H1 (cell line): ENCODE results near the gene FIGNL2. TPM values are rescaled to one million over a fixed set of nuclear protein-coding genes. Genes with fewer than 3 reads are reported as not detected.

Experiments used
- CTCF ChIA-PET: fragments of 300-600 bp; sonication (Branson Sonifier 250); formaldehyde crosslinking; loops from one replicate; lab custom pipeline; 2021; ENCODE audit not compliant: partially characterized antibody; lab: Charles Lee
- POLR2A ChIA-PET: fragments of 300-600 bp; sonication (Branson Sonifier 250); formaldehyde crosslinking; loops from one replicate; lab custom pipeline; 2021; ENCODE audit warnings: inconsistent platforms; ENCODE audit not compliant: partially characterized antibody; lab: Charles Lee
- DNase-seq, 2 experiments: peaks; one replicate each; pipeline versions ENCODE4 v3.0.0 to v3.0.0-alpha.2; 2010 to 2022; ENCODE audit warnings: low spot score in 2 of 2, low read depth in 1 of 2, mixed read lengths in 1 of 2
- FAIRE-seq: peaks from 2 replicates; lab custom pipeline; 2011; peaks lifted over from hg19 to GRCh38; lab: Jason Lieb, UNC
- H2AFZ ChIP-seq: 2 replicates; pipeline ENCODE4 v1.8.1; 2012; ENCODE audit warnings: low read length, inconsistent platforms
- H2AK5ac ChIP-seq: 2 replicates; pipeline ENCODE4 v1.6.1; 2013; ENCODE audit warnings: low read depth, low read length
- H2BK120ac ChIP-seq: replicated peaks from 2 replicates; pipeline ENCODE3; 2013; ENCODE audit warnings: low read depth, low read length, inconsistent platforms
- H2BK12ac ChIP-seq: 2 replicates; pipeline ENCODE4 v1.6.1; 2013; ENCODE audit warnings: low read depth, low read length
- H2BK15ac ChIP-seq: 2 replicates; pipeline ENCODE4 v1.6.1; 2013; ENCODE audit warnings: low read length
- H2BK20ac ChIP-seq: 2 replicates; pipeline ENCODE4 v1.6.1; 2013; ENCODE audit warnings: low read length
- H2BK5ac ChIP-seq: 2 replicates; pipeline ENCODE4 v1.6.1; 2013; ENCODE audit warnings: low read depth, low read length
- H3K14ac ChIP-seq: 2 replicates; pipeline ENCODE4 v1.6.1; 2013; ENCODE audit warnings: inconsistent platforms; ENCODE audit not compliant: insufficient read length
- H3K18ac ChIP-seq: 2 replicates; pipeline ENCODE4 v1.6.1; 2013; ENCODE audit warnings: low read length; ENCODE audit errors: extremely low read depth
- H3K23ac ChIP-seq: 2 replicates; pipeline ENCODE4 v1.6.1; 2013; ENCODE audit warnings: inconsistent platforms; ENCODE audit not compliant: insufficient read length
- H3K23me2 ChIP-seq: 2 replicates; pipeline ENCODE4 v1.6.1; 2013; ENCODE audit warnings: low read depth, low read length
- H3K27ac ChIP-seq: 2 replicates; pipeline ENCODE4 v1.6.1; 2011; ENCODE audit warnings: low read depth, low read length, inconsistent platforms
- H3K27me3 ChIP-seq, 4 experiments: replicated peaks in 1 of 4; 1 replicate in 1 of 4; 2 replicates in 3 of 4; pipeline versions ENCODE4 v1.6.1 to v1.8.1; 2011 to 2013; ENCODE audit warnings: low read length in 3 of 4, mild to moderate bottlenecking in 3 of 4, inconsistent platforms in 2 of 4, mixed read lengths in 2 of 4, moderate library complexity in 1 of 4; ENCODE audit not compliant: control insufficient read depth in 3 of 4, insufficient read depth in 3 of 4; ENCODE audit errors: extremely low read depth in 1 of 4
- H3K36me3 ChIP-seq, 4 experiments: 2 replicates each; pipeline versions ENCODE4 v1.6.1 to v1.8.1; 2011 to 2013; ENCODE audit warnings: mild to moderate bottlenecking in 4 of 4, low read length in 3 of 4, moderate library complexity in 2 of 4, control low read depth in 1 of 4, inconsistent platforms in 1 of 4; ENCODE audit not compliant: insufficient read depth in 4 of 4, control insufficient read depth in 2 of 4
- H3K4ac ChIP-seq: replicated peaks from 2 replicates; pipeline ENCODE3; 2013; ENCODE audit warnings: low read length, low read depth, mixed read lengths, inconsistent platforms; ENCODE audit not compliant: insufficient read length
- H3K4me1 ChIP-seq, 4 experiments: replicated peaks in 1 of 4; 1 replicate in 1 of 4; 2 replicates in 3 of 4; pipeline versions ENCODE4 v1.6.1 to v1.8.1; 2011 to 2013; ENCODE audit warnings: low read length in 3 of 4, inconsistent platforms in 2 of 4, mixed read lengths in 1 of 4; ENCODE audit not compliant: insufficient read depth in 4 of 4, control insufficient read depth in 3 of 4
- H3K4me2 ChIP-seq, 2 experiments: 2 replicates each; pipeline versions ENCODE4 v1.6.1 to v1.8.1; 2011 to 2013; ENCODE audit warnings: low read depth in 2 of 2, low read length in 2 of 2, control low read depth in 1 of 2, inconsistent platforms in 1 of 2, mild to moderate bottlenecking in 1 of 2; ENCODE audit not compliant: insufficient read depth in 1 of 2
- H3K4me3 ChIP-seq, 4 experiments: fragments of 200-600, 300-600 bp in 1 of 4; sonication (generic), shearing (Covaris generic), sonication (Bioruptor Twin) in 1 of 4; 2 replicates each; pipeline versions ENCODE4 v1.5.1 to v1.8.1; 2011 to 2016; ENCODE audit warnings: low read length in 4 of 4, low read depth in 3 of 4, control low read depth in 2 of 4, inconsistent platforms in 2 of 4, mild to moderate bottlenecking in 2 of 4, mixed read lengths in 1 of 4, moderate library complexity in 1 of 4; ENCODE audit not compliant: insufficient read depth in 2 of 4; ENCODE audit errors: extremely low read depth in 1 of 4
- H3K56ac ChIP-seq: replicated peaks from 2 replicates; pipeline ENCODE3; 2013; ENCODE audit warnings: low read depth, mild to moderate bottlenecking, mixed read lengths, low read length, inconsistent platforms; ENCODE audit not compliant: insufficient read length
- H3K79me1 ChIP-seq: 2 replicates; pipeline ENCODE4 v1.6.1; 2013; ENCODE audit warnings: low read depth, low read length, control low read depth
- H3K79me2 ChIP-seq, 2 experiments: 2 replicates each; pipeline versions ENCODE4 v1.6.1 to v1.8.1; 2012 to 2013; ENCODE audit warnings: low read length in 2 of 2, mild to moderate bottlenecking in 2 of 2, inconsistent platforms in 1 of 2; ENCODE audit not compliant: insufficient read depth in 2 of 2, control insufficient read depth in 1 of 2
- H3K9ac ChIP-seq, 4 experiments: replicated peaks in 1 of 4; 1 replicate in 1 of 4; 2 replicates in 3 of 4; pipeline versions ENCODE4 v1.6.1 to v1.8.1; 2011 to 2013; ENCODE audit warnings: low read depth in 3 of 4, low read length in 3 of 4, control low read depth in 2 of 4, mild to moderate bottlenecking in 2 of 4, moderate library complexity in 2 of 4, inconsistent platforms in 1 of 4; ENCODE audit errors: extremely low read depth in 1 of 4
- H3K9me3 ChIP-seq, 2 experiments: 2 replicates each; pipeline versions ENCODE4 v1.6.1 to v1.8.1; 2012 to 2013; ENCODE audit warnings: mild to moderate bottlenecking in 2 of 2, moderate library complexity in 2 of 2, control low read depth in 1 of 2, inconsistent platforms in 1 of 2, low read depth in 1 of 2, low read length in 1 of 2, mixed read lengths in 1 of 2; ENCODE audit not compliant: insufficient read depth in 2 of 2
- H4K20me1 ChIP-seq, 2 experiments: replicated peaks in 1 of 2; 2 replicates each; pipeline versions ENCODE3 to v1.8.1; 2011 to 2013; ENCODE audit warnings: inconsistent platforms in 2 of 2, low read length in 2 of 2, mild to moderate bottlenecking in 1 of 2; ENCODE audit not compliant: insufficient read depth in 2 of 2, control insufficient read depth in 1 of 2
- H4K5ac ChIP-seq: 2 replicates; pipeline ENCODE4 v1.6.1; 2013; ENCODE audit warnings: low read length, low read depth, mixed read lengths, inconsistent platforms; ENCODE audit not compliant: insufficient read length
- H4K8ac ChIP-seq: 2 replicates; pipeline ENCODE4 v1.8.0; 2013; ENCODE audit warnings: mild to moderate bottlenecking, moderate library complexity, low read length, inconsistent platforms; ENCODE audit not compliant: insufficient read depth; ENCODE audit errors: extremely low read depth
- H4K91ac ChIP-seq: replicated peaks from 2 replicates; pipeline ENCODE3; 2013; ENCODE audit warnings: low read length, mixed read lengths, inconsistent platforms; ENCODE audit not compliant: insufficient read length
- ATF2 ChIP-seq: IDR thresholded peaks from 2 replicates; pipeline ENCODE4 v1.6.1; 2012; ENCODE audit warnings: low read length, inconsistent platforms
- CBX5 ChIP-seq: fragments of 300-800, 300-1000 bp; sonication (generic); IDR thresholded peaks from 2 replicates; pipeline ENCODE4 v1.7.1; 2016; ENCODE audit warnings: antibody characterized with exemption, low read length, low read depth
- CHD1 ChIP-seq: IDR thresholded peaks from 2 replicates; pipeline ENCODE4 v1.6.1; 2012; ENCODE audit warnings: low read depth, low read length, improper control_type of control experiment
- HDAC2 ChIP-seq, 2 experiments: fragments of 300-600 bp in 1 of 2; sonication (generic) in 1 of 2; IDR thresholded peaks; 2 replicates each; pipeline ENCODE4 v1.6.1; 2011 to 2012; ENCODE audit warnings: low read depth in 2 of 2, low read length in 2 of 2, mild to moderate bottlenecking in 2 of 2, moderate library complexity in 2 of 2, borderline replicate concordance in 1 of 2, inconsistent platforms in 1 of 2
- KDM1A ChIP-seq: fragments of 200-600, 300-600 bp; sonication (generic); IDR thresholded peaks from 2 replicates; pipeline ENCODE4 v1.7.1; 2016; ENCODE audit warnings: mild to moderate bottlenecking, low read length, borderline replicate concordance
- NRF1 ChIP-seq: IDR thresholded peaks from 2 replicates; pipeline ENCODE4 v1.6.1; 2011; ENCODE audit warnings: mild to moderate bottlenecking, low read depth, low read length, improper control_type of control experiment
- POU5F1 ChIP-seq: IDR thresholded peaks from 2 replicates; pipeline ENCODE4 v1.6.1; 2011; ENCODE audit warnings: low read depth, mild to moderate bottlenecking, low read length, moderate library complexity
- RAD21 ChIP-seq, 2 experiments: IDR thresholded peaks in 1 of 2; conservative IDR thresholded peaks in 1 of 2; 2 replicates each; pipeline ENCODE4 v1.6.1; 2011; ENCODE audit warnings: low read depth in 2 of 2, low read length in 2 of 2, improper control_type of control experiment in 1 of 2, inconsistent platforms in 1 of 2, mild to moderate bottlenecking in 1 of 2, moderate library complexity in 1 of 2
- SIX5 ChIP-seq: IDR thresholded peaks from 2 replicates; pipeline ENCODE4 v1.6.1; 2011; ENCODE audit warnings: mild to moderate bottlenecking, low read depth, low read length
- SRF ChIP-seq: IDR thresholded peaks from 2 replicates; pipeline ENCODE4 v1.6.1; 2011; ENCODE audit warnings: mild to moderate bottlenecking, low read depth, low read length, moderate library complexity
- SUZ12 ChIP-seq: fragments of 200-600 bp; sonication (generic); IDR thresholded peaks from 2 replicates; pipeline ENCODE4 v1.6.1; 2012; ENCODE audit warnings: mild to moderate bottlenecking, inconsistent platforms, low read length, moderate library complexity, mixed read lengths
- ZNF274 ChIP-seq: IDR thresholded peaks from 2 replicates; pipeline ENCODE4 v1.7.0; 2012; ENCODE audit warnings: low read length, borderline replicate concordance; ENCODE audit errors: extremely low read depth
- WGBS, 2 experiments: shearing (Covaris generic) in 1 of 2; methylation state at CpG; one replicate each; pipeline versions ENCODE4 v1.1.6 to v1.1.7; 2013 to 2015; ENCODE audit warnings: low lambda C conversion rate in 2 of 2, mixed read lengths in 2 of 2, inconsistent platforms in 1 of 2, low coverage in 1 of 2, missing lambda C conversion rate in 1 of 2; ENCODE audit not compliant: insufficient replicate concordance in 2 of 2, insufficient coverage in 1 of 2, insufficient read length in 1 of 2; ENCODE audit errors: extremely low coverage in 1 of 2, missing lambda C conversion rate in 1 of 2; 5-methylcytosine and 5-hydroxymethylcytosine counted together
- polyA plus RNA-seq, 7 experiments: library from polyadenylated mRNA; depleted of rRNA in 3 of 7; stranded (reverse) in 5 of 7; unstranded in 2 of 7; fragments of >200 nt in 5 of 7; fragments of 200-250 nt in 2 of 7; gene quantifications; 1 replicate in 5 of 7; 2 replicates in 1 of 7; 4 replicates in 1 of 7; pipeline versions ENCODE4 v1.2.1 to v1.2.3, GENCODE V29; 2011 to 2013; ENCODE audit warnings: missing spikeins in 2 of 7, mixed read lengths in 2 of 7
- total RNA-seq: library from RNA; stranded (reverse); fragmentation: NEBNext Ultra II Directional; extraction: Animal tissue kit (Norgen Biotek cat#: 25700); gene quantifications from 2 replicates; pipeline ENCODE4 v1.2.1, GENCODE V29; 2021

The FIGNL2 gene
- total and polyA plus RNA-seq, 2 of the 8 experiments (the other 6 are each of a cell fraction or from before 2014, with no cell fraction given), result 6.5 to 7.1 TPM

- no peaks in the 10 kb centered on the region for H3K27me3 ChIP-seq
- no peak overlapping the region for H4K8ac ChIP-seq
- H4K5ac ChIP-seq, result no peak overlapping the region
- H3K56ac ChIP-seq, result no peak overlapping the region
- H2BK12ac ChIP-seq, result no peak overlapping the region
- no peaks in the 10 kb centered on the region for H3K79me2 ChIP-seq
- H3K4me3 ChIP-seq, result no peak overlapping the region
- peaks cover 0 to 10% (median 3%) of the 10 kb centered on the region in 4 experiments; a peak in 3 of 8 replicates for H3K36me3 ChIP-seq
- ChIA-PET POLR2A (interaction anchor here (0.6 to 0.8 kb wide), 2 partner anchors 14 to 32 kb away, joined by 3 read pairs; no protein-coding TSS in a partner anchor), CTCF (interaction anchor here (0.7 kb wide), 1 partner anchor 241 kb away, joined by 3 read pairs; no protein-coding TSS in a partner anchor)
- FAIRE-seq (no peak), DNase-seq (no peak)
- no peak overlapping the region for H3K4ac ChIP-seq
- H2AFZ ChIP-seq, result no peak overlapping the region
- no peak overlapping the region for H3K18ac ChIP-seq
- H3K23me2 ChIP-seq, result no peaks in the 10 kb centered on the region
- H3K9ac ChIP-seq, result no peak overlapping the region
- H2BK20ac ChIP-seq, result no peak overlapping the region
- H3K23ac ChIP-seq, result no peak overlapping the region
- H2BK120ac ChIP-seq, result no peak overlapping the region
- H3K4me1 ChIP-seq, result no peaks in the 10 kb centered on the region
- H4K91ac ChIP-seq, result no peak overlapping the region
- H2BK15ac ChIP-seq, result no peak overlapping the region
- WGBS, 2 experiments, result 93% methylated on average over 3 of the region's 3 CpGs; no CpG with 5 or more reads in 1 of the 2 experiments
- H3K79me1 ChIP-seq, result no peaks in the 10 kb centered on the region
- TF ChIP-seq SIX5 (no peak), ATF2 (no peak), CBX5 (no peak), SUZ12 (no peak), NRF1 (no peak), HDAC2 (IDR thresholded peaks at IDR 0.05; ENCODE audit: borderline replicate concordance in 1 of 2, low read depth in 2 of 2, low read length in 2 of 2) (no peak), CHD1 (no peak), SRF (no peak), RAD21 (IDR thresholded peaks at IDR 0.05 in 1 of 2, conservative IDR thresholded peaks at IDR 0.05 in 1 of 2; ENCODE audit: low read depth in 2 of 2, low read length in 2 of 2) (no peak), KDM1A (no peak), POU5F1 (no peak), ZNF274 (no peak)
- H4K20me1 ChIP-seq, result no peaks in the 10 kb centered on the region
- H3K27ac ChIP-seq, result no peak overlapping the region
- no peak overlapping the region for H2BK5ac ChIP-seq
- no peak overlapping the region for H3K4me2 ChIP-seq
- H3K9me3 ChIP-seq, result no peaks in the 10 kb centered on the region
- no peak overlapping the region for H3K14ac ChIP-seq
- H2AK5ac ChIP-seq, result no peak overlapping the region
These were observed 70.5 kb downstream of the FIGNL2 start for GRCh38 chr12:51777973-51778372.
